ENCODE results near the gene KCTD21.

DNA sequence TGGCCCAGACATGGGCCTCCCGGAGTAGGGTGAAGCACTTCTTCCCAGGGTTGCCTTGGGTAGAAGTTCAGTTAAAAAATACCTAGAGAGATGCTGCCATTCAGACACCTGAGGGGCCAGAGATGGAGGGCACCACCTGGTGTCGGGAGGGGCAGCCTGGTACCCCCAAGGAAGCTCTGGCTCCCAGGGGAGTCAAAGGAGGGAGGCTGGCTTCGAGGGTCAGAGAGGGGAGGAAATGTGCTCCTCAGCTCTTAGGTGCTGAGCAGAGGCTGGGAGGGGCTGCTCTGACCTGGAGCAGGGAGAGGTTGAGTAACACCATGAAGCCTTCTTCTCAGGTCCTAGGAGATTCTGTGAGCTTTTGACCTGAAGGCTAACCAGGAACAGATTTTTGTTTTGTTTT is 1.4 kb upstream of the KCTD21 start:
- TF ChIP-seq, protein P1, sequence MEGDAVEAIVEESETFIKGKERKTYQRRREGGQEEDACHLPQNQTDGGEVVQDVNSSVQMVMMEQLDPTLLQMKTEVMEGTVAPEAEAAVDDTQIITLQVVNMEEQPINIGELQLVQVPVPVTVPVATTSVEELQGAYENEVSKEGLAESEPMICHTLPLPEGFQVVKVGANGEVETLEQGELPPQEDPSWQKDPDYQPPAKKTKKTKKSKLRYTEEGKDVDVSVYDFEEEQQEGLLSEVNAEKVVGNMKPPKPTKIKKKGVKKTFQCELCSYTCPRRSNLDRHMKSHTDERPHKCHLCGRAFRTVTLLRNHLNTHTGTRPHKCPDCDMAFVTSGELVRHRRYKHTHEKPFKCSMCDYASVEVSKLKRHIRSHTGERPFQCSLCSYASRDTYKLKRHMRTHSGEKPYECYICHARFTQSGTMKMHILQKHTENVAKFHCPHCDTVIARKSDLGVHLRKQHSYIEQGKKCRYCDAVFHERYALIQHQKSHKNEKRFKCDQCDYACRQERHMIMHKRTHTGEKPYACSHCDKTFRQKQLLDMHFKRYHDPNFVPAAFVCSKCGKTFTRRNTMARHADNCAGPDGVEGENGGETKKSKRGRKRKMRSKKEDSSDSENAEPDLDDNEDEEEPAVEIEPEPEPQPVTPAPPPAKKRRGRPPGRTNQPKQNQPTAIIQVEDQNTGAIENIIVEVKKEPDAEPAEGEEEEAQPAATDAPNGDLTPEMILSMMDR (IDR thresholded peaks at IDR 0.05 in 2 of 3, conservative IDR thresholded peaks at IDR 0.05 in 1 of 3; ENCODE audit: control insufficient read depth in 2 of 3, extremely low read depth in 1 of 3, insufficient read depth in 1 of 3, low read depth in 3 of 3, low read length in 3 of 3) = no peak
- TF ChIP-seq NBN (IDR thresholded peaks at IDR 0.05) (no peak), POLR2A (IDR thresholded peaks at IDR 0.05; ENCODE audit: low read depth, low read length) (no peak), NFXL1 (IDR thresholded peaks at IDR 0.05; ENCODE audit: borderline replicate concordance) (no peak), LARP7 (IDR thresholded peaks at IDR 0.05) (no peak), IKZF1 (conservative IDR thresholded peaks at IDR 0.05) (no peak)
- TF ChIP-seq, protein P2, sequence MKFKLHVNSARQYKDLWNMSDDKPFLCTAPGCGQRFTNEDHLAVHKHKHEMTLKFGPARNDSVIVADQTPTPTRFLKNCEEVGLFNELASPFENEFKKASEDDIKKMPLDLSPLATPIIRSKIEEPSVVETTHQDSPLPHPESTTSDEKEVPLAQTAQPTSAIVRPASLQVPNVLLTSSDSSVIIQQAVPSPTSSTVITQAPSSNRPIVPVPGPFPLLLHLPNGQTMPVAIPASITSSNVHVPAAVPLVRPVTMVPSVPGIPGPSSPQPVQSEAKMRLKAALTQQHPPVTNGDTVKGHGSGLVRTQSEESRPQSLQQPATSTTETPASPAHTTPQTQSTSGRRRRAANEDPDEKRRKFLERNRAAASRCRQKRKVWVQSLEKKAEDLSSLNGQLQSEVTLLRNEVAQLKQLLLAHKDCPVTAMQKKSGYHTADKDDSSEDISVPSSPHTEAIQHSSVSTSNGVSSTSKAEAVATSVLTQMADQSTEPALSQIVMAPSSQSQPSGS (IDR thresholded peaks at IDR 0.05; ENCODE audit: low read length) = no peak

Measured in GM12878 (cell line).